Stomach (tissue), 4 donors: ENCODE data around the gene SHD.

Experiments used
- CTCF ChIP-seq, 7 experiments: fragments of 450-650 bp in 4 of 7; fragments of 200-600 bp in 3 of 7; sonication (generic) in 3 of 7; IDR thresholded peaks; one replicate each; pipeline ENCODE4 v1.5.1; 2016 to 2019; ENCODE audit warnings: antibody characterized with exemption in 7 of 7, control low read depth in 2 of 7, mild to moderate bottlenecking in 1 of 7
- POLR2A ChIP-seq, 4 donors: fragments of 450-650 bp; IDR thresholded peaks; one replicate each; pipeline ENCODE4 v1.6.1; 2016; ENCODE audit warnings: antibody characterized with exemption in 4 of 4, control low read depth in 2 of 4, mild to moderate bottlenecking in 1 of 4, moderate library complexity in 1 of 4

DNA sequence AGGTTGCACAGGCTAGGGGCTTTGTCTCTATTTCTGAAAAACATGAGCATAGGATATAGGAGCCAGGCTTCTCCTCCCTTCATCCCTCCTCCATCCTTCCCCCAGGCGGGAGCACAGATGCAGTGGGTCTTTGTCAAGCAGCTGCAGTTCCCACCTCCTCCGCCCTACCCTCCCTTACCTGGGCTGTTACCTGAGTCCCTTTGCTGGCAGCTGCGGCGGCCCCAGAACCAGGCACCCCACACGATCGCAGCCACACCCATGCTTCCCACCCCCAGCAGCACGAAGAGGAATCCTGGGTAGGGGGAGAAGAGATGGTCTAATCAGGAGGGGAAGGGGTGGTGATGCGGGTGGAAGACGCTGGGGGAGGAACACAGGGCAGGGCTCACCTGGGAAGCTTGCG, 15.3 kb downstream of the SHD start:
- no peak for TF ChIP-seq CTCF (IDR thresholded peaks at IDR 0.05)
- TF ChIP-seq POLR2A (IDR thresholded peaks at IDR 0.05): no peak
